PC-9 (cell line): ENCODE data around the gene TARM1.

Experiments used
- CTCF ChIP-seq: fragments of 200-600 bp; sonication (generic); conservative IDR thresholded peaks from 2 replicates; pipeline ENCODE4 v1.6.1; 2017; ENCODE audit warnings: mixed run types, antibody characterized with exemption, mild to moderate bottlenecking, moderate library complexity
- EZH2 ChIP-seq: fragments of 200-600 bp; sonication (generic); IDR thresholded peaks from 2 replicates; pipeline ENCODE4 v1.8.0; 2017; ENCODE audit warnings: antibody characterized with exemption, low read depth

GRCh38 chr19:54099190-54099902 lies 18.2 kb upstream of the TARM1 start:
- TF ChIP-seq CTCF (no peak), EZH2 (no peak)
